Measurements from ENCODE around the gene CFAP61. TPM values are rescaled to one million over a fixed set of nuclear protein-coding genes. Genes with fewer than 3 reads are reported as not detected.

CFAP61 gene
- polyA plus RNA-seq, 1 of the 3 experiments (the other 2 are of a cell fraction), result 0.26 TPM

DNA sequence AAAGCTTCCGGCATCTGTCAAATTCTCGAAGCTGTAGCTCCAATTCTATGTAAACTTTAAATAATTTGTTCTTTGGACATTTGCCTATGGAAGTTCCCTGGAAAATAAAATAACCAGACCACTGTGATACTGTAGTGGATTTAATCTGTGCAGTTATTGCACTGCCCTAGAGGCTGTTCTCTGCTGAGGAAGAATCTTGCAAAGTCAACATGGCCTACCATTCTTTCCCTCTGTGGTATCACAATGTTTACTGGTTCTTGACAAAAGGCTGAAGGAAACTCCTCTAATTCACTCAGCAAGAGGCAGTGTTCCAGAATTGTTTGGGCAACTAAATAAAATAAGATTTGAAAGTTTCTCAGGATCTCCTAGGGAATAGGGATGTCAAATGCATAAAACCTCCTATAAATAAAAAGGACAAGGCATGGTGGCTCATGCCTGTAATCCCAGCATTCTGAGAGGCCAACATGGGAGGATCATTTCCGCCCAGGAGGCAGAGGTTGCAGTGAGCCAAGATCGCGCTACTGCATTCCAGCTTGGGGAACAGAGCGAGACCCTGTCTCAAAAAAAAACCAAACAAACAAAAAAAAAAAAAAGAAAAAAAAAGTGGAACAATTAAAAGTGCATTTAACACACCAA is 12.5 kb upstream of the CFAP61 start:
- TF ChIP-seq EP300 (IDR thresholded peaks at IDR 0.05; ENCODE audit: borderline replicate concordance in 1 of 2, low read depth in 1 of 2, low read length in 1 of 2), result no peak
- TF ChIP-seq IRF3 (IDR thresholded peaks at IDR 0.05; ENCODE audit: low read depth, low read length), result no peak
- no peak for TF ChIP-seq SMC3 (IDR thresholded peaks at IDR 0.05; ENCODE audit: low read depth, low read length)
- TF ChIP-seq FOXJ3 (CRISPR knock-in tag; IDR thresholded peaks at IDR 0.05), result no peak
- TF ChIP-seq, protein P1, sequence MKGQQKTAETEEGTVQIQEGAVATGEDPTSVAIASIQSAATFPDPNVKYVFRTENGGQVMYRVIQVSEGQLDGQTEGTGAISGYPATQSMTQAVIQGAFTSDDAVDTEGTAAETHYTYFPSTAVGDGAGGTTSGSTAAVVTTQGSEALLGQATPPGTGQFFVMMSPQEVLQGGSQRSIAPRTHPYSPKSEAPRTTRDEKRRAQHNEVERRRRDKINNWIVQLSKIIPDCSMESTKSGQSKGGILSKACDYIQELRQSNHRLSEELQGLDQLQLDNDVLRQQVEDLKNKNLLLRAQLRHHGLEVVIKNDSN (IDR thresholded peaks at IDR 0.05; ENCODE audit: borderline replicate concordance, low read depth), result no peak
- TF ChIP-seq GATA2 (CRISPR knock-in tag; IDR thresholded peaks at IDR 0.05), result no peak
- TF ChIP-seq NRF1 (IDR thresholded peaks at IDR 0.05; ENCODE audit: low read depth, low read length), result no peak
- TF ChIP-seq JUND (IDR thresholded peaks at IDR 0.05), result no peak
- TF ChIP-seq CHD2 (IDR thresholded peaks at IDR 0.05; ENCODE audit: low read length, partially characterized antibody), result no peak
- no peak for TF ChIP-seq PBX3 (IDR thresholded peaks at IDR 0.05)
- TF ChIP-seq TCF12 (IDR thresholded peaks at IDR 0.05), result no peak
- TF ChIP-seq, protein P2, sequence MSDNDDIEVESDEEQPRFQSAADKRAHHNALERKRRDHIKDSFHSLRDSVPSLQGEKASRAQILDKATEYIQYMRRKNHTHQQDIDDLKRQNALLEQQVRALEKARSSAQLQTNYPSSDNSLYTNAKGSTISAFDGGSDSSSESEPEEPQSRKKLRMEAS (IDR thresholded peaks at IDR 0.05; ENCODE audit: low read depth), result no peak
- no peak for TF ChIP-seq RFX5 (IDR thresholded peaks at IDR 0.05; ENCODE audit: low read length)
- no peak for TF ChIP-seq YY1 (IDR thresholded peaks at IDR 0.05; ENCODE audit: low read depth)
- no peak for TF ChIP-seq RAD21 (IDR thresholded peaks at IDR 0.05; ENCODE audit: low read length)
- no peak for TF ChIP-seq ZBTB33 (IDR thresholded peaks at IDR 0.05; ENCODE audit: borderline replicate concordance, low read depth)
- TF ChIP-seq MEF2A (IDR thresholded peaks at IDR 0.05; ENCODE audit: borderline replicate concordance, low read depth), result no peak
- H3K27me3 ChIP-seq (ENCODE audit: insufficient read depth), result no peaks in the 10 kb centered on the region
- H3K9me3 ChIP-seq, result no peaks in the 10 kb centered on the region
- WGBS (ENCODE audit: low lambda C conversion rate), result 98% methylated on average over 6 of the region's 6 CpGs
- H3K4me3 ChIP-seq (ENCODE audit: low read depth in 2 of 2, low read length in 1 of 2), result no peak overlapping the region
- ChIA-PET CTCF (interaction anchor here (0.6 to 0.7 kb wide), 2 partner anchors 85 to 348 kb away, joined by 3 read pairs; no protein-coding TSS in a partner anchor), POLR2A (interaction anchor here (3.2 kb wide), 1 partner anchor 12 kb away, joined by 10 read pairs; the partner anchor contains the start of genes CFAP61 and CRNKL1)
- DNase-seq, result no peak
- no peak overlapping the region for H3K9ac ChIP-seq
- H3K27ac ChIP-seq (ENCODE audit: low read depth in 2 of 2, low read length in 1 of 2), result no peak overlapping the region
- peaks cover 74 to 96% of the 10 kb centered on the region in 2 experiments for H3K36me3 ChIP-seq (replicated peaks in 1 of 2; ENCODE audit: control insufficient read depth in 1 of 2, insufficient read depth in 2 of 2, low read length in 1 of 2)
- no peaks in the 10 kb centered on the region for H3K9me2 ChIP-seq
- no peaks in the 10 kb centered on the region; a peak in 1 of 4 replicates for H3K4me1 ChIP-seq (ENCODE audit: control insufficient read depth in 1 of 2, insufficient read depth in 2 of 2, low read depth in 1 of 2, low read length in 1 of 2)
- no peaks in the 10 kb centered on the region for H3K79me2 ChIP-seq (ENCODE audit: insufficient read depth)
- peaks cover 25% of the 10 kb centered on the region for H3F3A ChIP-seq (replicated peaks; ENCODE audit: insufficient read depth)
- H3K4me2 ChIP-seq, result no peak overlapping the region
- H2AFZ ChIP-seq (ENCODE audit: low read depth), result no peak overlapping the region
- no peaks in the 10 kb centered on the region; the same call in 1 of the 2 replicates for H4K20me1 ChIP-seq (ENCODE audit: insufficient read depth)
